Measurements from ENCODE around the gene NCKAP1. TPM values are rescaled to one million over a fixed set of nuclear protein-coding genes. Genes with fewer than 3 reads are reported as not detected.
"Not testable (repeated sequence)": the region's sequence is repeated elsewhere in the genome, so short reads cannot be mapped to it uniquely, and the experiment has no call there.

Gene NCKAP1
- total RNA-seq, 1 donor from 2014 or later = 3.7 TPM

DNA sequence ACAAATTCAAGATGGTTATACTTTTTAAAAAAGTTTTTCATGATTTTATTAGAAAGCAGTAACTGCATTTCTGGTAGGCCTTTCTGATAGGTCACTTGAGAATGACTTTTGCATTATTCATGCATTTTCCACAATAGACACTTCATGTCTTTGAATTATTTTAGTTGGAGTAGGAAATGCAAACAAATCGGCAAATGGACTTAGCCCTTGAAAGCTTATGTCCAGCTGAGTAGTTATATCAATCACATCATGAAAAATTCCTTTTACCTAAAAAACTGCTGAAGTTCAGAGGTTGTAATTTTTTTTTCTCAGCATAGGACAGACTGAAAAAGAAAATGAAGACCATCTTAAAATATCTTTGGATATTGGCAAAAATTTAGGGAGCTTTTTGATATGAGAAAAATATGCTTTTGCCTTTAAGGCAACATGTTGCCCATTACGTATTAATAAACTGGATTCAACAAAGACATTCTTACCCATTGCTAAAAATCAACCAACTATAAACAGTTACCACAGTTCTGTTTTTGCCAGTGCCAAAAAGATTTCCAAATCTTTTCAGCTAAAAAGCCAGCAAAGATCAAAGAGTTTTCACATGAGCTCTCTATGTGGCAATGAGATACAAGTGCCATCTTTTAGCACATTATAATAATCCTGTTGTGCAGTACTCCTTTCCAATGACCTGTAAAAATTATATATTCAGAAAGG is 126.3 kb downstream of the NCKAP1 start:
- intact Hi-C loops (cut with micrococcal nuclease) = no loop called here

DNA sequence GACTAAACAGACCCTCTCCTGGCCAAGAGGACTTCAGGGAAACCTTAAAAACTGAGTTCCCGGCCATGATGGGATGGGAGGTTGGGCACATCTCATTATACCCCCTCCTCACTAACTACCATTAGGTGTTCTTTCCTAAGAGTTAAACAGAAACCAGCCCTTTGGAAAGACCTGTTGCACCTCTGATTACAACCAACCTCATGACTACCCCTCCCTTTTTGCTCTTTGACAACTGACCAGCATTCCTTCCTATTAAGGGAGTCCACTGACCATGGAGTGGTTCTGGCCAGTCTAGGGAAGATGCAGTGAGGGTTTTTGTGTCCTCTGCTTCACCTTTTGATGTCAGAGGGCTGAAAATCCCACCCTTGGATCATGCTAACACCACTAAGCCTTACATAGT is 127.3 kb downstream of the NCKAP1 start:
- intact Hi-C loops (cut with micrococcal nuclease) = no loop called here

DNA sequence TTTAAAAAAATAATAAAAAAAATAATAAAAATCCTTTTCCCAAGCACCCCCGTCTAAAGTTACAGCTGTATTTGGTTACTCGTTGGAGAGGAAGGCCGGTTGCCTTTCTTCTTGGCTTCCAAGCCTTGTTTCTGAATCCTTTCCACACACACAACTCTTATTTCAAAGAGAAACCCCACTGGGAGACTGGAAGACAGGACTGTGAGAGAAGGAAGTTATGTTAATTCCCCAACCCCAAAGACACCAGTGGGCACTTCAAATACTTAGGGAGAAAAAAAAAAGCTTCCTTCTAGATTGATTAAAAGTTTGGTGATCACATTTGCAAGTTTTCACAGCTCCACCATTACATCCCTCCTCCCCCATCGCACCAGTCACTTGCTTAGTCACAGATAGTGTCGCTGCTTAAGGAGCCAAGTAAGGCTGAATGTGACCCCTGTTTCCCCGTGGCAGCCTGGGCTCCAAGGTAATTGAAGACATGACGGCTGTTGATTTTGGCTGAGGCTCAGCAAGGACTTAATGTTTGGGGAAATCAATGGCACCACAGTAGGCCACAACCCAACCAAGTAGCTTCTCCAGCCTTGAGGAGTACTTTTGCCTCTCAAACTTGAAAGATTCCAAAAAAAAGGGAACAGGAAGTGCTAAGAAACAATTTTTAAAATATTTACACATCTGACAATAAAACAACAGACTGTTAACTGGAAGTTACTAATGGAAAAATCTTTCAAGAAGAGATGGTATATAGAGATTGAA is 131.0 kb downstream of the NCKAP1 start:
- intact Hi-C loops (cut with micrococcal nuclease) = no loop called here

DNA sequence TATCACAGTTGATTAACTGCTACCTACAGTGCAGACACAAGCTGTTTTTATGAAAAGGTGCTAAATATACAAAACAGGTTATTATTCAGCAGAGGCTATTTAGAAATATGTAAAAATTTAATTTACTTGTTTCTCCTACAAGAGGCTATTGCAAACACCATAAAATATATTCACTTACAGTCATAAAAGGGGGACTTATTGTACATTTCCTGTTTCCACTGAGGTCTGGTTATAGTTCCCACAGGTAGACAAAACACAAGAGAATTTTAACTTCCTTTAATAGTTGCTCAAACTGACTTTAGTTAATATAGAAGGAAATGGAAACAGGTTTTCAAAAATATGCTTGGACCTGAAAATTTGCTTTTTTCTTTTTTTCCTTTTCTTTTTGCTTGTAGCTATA is 131.8 kb downstream of the NCKAP1 start:
- intact Hi-C loops (cut with micrococcal nuclease) = no loop called here

DNA sequence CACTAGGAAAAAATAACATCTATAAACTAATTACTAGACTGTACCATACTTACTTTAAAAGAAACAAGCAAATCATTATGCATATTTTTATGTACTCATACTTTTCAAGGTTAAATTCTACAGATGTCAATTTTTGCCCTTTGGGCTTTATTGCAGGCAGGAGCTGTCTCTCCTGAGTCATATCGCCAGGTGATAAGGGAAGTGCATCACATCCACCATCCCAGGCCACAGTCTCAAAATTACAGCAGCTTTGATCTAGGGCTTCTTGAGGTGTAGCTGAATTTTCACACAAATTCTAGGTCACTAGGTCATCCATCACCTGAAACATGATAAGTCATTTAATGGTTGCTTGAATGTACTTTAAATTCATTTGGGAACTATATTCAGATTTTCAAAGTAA is 133.4 kb downstream of the NCKAP1 start:
- intact Hi-C loops (cut with micrococcal nuclease) = no loop called here

DNA sequence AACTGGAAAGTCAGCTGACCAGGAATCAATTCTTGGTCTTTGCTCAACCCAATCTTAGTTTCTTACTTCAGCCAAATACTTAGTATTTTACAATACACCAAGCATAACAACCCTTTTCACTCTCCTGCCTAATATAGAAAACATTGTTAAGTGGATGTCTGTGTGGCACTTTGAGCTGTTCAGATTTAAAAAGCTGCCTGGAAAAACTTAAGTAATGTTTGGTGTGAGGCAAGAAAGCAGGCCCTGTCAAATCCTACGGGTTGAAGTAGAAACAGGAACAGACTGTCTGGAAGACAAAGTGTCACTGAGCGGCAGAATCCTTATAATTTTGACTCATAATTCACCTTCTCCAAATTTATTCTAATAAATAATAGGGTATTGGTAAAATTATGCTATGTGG is 134.7 kb downstream of the NCKAP1 start:
- intact Hi-C loops (cut with micrococcal nuclease) = no loop called here

DNA sequence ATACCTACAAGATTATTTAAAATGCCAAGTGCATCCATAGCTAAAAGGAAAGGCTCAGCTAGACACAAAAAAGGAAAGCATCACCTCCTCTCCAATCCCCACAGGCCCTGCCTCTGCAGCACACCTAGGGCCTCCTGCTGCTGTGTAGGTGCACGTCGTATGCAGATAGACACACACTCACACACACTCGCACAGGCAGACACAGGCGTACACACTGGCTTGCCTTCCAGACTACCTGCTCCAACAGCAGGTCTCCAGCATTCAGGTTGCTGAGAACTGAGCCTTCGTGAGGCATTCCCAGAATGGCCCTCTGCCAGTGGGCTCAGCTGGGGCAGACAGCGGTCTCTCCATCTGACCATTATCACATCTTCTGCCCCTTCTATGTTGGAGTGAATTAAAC is 136.5 kb downstream of the NCKAP1 start:
- intact Hi-C loops (cut with micrococcal nuclease) = no loop called here

DNA sequence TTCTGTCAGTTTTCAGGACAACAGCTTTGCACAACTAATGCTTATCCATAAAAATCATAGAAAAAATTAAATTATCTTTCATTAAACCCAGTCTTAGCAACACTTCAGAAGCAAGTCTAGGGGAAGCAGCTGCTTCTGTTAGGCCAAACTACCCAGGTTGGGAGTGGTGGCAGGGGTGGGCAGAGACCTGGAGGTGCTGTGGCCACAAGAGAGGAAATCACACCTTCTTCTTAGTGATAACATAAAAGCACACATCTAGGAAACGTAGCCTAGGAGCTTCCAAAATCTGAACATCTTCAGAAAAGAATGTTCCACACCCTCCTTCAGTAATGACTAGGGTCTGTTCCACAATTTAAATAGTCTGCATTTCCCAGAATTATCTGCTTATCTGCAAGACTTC is 139.5 kb downstream of the NCKAP1 start:
- intact Hi-C loops (cut with micrococcal nuclease) = no loop called here

DNA sequence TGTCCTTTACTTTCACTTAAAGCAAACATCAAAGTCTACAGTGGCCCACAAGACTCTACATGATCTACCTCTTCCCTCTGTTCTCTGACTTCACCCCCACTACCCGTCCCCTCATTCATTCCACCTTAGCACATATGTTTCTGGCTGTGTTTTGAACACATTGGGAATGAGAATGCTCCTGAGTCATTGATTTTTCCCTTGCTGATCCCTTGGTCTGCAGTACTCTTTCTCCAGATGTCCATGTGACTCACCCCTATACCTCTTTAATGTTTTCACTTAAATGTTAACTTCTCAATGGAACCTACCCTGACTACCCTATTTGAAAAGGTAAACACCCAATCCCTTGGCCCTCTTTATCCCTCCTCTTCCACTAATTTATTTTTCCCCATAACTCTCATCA is 141.1 kb downstream of the NCKAP1 start:
- intact Hi-C loops (cut with micrococcal nuclease) = no loop called here

DNA sequence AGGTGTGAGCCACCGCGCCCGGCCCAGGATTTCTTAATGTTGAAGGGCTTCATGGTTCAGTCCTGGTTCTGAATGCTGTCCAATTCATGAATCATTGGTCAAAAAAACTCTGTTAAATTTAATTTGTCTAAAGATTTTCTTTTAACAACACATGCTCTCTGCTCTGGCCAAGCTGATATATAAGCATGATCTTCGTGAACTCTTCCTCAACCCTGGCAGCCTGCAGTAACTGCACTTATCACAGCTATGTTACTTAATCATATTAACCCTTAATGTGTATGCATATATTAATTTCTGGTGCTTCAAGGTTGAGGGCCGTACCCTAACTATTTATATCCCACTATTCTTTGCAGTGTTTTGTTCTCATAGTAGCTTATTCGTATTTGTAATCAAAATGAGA is 142.5 kb downstream of the NCKAP1 start:
- intact Hi-C loops (cut with micrococcal nuclease) = no loop called here

DNA sequence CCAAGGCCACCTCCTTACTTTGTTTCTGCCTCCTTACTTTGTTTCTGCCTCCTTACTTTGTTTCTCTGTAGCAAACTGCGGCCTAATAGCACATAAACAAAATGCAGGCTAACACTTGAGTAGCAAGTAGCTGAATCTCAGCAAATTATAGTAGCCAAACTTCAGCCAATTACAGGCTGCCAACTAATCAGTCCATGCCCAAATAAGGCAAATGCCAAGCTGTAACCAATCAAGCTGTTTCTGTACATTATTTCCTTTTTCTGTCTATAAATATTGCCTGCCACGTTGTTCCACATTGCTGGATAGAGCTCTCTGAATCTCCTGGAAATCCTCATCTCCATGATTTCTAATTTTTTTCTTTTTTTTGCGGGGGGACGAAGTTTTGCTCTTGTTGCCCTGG is 143.1 kb downstream of the NCKAP1 start:
- intact Hi-C loops (cut with micrococcal nuclease) = no loop called here

DNA sequence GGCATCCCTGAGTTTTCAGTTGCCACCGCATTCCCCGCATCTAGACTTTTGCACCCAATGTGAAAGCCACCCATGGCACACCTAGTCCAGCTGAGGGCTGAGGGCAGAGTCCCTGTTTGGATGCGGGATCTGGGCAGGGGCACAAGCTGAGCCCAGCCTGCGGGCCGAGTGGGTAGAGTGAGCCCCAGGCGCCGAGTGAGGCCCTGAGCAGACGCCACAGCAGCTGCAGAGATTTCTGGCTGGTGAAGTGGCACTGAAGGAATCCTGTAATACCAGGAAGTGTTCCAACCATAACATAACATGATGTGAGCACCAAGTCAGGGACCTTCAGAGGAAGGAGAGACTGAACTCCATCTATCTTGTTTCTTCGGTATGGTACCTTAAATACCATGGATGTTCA is 144.1 kb downstream of the NCKAP1 start:
- intact Hi-C loops (cut with micrococcal nuclease) = no loop called here

DNA sequence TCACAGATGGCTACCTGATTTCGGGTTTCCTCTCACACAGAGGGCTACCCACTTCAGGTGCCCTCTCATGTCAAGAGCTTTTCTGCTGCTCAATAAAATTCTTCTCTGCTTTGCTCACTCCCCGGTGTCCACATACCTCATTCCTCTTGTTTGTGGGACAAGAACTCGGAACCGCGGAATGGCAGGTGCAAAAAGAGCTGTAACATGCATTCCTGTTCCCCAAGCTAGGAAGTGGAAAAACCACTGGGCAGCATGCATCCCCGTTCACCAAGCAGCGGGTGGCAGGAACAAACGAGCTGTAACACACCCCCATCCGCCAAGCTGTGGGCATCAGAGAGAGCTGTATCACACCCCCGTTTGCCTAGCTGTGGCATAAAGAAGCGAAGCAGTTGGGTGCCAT is 144.6 kb downstream of the NCKAP1 start:
- intact Hi-C loops (cut with micrococcal nuclease) = no loop called here

DNA sequence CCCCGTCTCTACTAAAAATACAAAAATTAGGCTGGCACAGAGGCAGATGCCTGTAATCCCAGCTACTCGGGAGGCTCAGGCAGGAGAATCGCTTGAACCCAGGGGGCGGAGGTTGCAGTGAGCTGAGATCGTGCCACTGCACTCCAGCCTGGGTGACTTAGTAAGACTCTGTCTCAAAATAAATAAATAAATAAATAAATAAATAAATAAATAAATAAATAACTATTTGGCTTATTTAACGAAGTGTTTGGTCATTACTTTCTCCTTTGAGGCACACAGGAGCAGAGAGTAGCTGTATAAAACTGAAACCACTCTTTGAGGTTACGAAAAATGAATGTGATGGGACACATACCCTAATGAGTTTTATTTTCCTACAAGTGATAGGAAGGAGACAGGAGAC is 145.2 kb downstream of the NCKAP1 start:
- intact Hi-C loops (cut with micrococcal nuclease) = not testable (repeated sequence)

DNA sequence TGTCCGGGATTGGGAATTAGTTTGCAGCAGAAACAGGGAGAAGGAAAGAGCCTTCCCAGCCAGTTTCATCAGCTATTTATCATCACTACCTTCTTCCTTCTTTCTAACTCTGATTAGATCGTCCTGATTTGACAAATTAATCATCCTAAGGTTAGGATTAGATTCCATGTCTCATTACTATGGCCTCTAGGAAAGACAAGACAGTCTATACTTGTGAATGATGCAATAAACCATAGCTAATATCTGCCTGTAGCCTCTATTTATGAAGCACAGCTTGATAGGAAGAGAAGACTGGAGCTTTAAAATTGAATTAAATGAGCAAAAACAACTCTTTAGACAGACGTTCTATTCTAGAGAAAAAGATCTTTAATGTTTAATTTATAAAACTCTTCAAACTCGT is 146.6 kb downstream of the NCKAP1 start:
- intact Hi-C loops (cut with micrococcal nuclease) = no loop called here

DNA sequence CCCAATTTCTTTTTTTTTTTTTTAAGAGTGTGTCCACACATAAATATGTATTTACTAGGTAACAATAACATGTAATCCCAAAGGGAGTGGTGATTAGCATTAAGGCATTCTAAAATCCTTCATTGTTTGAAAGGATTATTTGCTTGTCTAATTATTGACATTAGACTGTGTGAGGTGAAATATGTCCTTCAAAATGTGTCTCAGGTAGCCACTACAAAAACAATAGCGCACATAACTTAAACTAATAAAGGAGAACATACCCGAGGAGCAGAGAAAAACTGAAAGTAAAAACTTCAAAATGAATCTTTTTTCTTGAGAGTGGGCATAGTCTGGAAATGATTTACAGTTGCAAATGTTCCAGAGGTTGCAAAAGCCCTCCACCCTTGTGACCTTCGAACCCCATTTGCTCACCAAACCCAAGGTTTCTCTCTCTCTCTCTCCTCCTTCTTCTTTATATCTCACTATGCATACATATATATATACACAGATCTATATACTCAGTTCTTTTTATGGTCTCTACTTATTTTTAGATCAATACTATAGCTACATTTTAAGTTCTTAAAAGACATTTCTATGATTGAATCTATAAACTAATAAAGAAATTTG is 147.4 kb downstream of the NCKAP1 start:
- intact Hi-C loops (cut with micrococcal nuclease) = no loop called here

DNA sequence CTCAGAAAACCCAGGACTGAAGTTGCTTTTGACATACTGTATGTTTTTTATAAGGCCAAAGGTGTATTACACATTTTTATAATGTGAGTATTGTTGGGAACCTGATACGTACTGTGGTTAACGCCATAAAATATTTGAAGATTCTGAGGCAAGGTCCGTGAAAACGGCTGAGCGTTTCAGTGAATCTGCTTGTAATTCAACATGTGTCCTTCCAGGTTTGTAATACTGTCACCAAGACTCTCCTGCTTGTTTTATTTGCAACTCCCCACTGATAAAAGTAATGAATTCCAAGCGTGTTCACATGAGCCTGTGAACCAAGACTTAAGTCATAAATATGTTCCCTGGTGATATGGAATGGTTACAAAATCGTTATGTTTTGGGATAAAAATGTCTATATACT is 148.0 kb downstream of the NCKAP1 start:
- intact Hi-C loops (cut with micrococcal nuclease) = no loop called here

DNA sequence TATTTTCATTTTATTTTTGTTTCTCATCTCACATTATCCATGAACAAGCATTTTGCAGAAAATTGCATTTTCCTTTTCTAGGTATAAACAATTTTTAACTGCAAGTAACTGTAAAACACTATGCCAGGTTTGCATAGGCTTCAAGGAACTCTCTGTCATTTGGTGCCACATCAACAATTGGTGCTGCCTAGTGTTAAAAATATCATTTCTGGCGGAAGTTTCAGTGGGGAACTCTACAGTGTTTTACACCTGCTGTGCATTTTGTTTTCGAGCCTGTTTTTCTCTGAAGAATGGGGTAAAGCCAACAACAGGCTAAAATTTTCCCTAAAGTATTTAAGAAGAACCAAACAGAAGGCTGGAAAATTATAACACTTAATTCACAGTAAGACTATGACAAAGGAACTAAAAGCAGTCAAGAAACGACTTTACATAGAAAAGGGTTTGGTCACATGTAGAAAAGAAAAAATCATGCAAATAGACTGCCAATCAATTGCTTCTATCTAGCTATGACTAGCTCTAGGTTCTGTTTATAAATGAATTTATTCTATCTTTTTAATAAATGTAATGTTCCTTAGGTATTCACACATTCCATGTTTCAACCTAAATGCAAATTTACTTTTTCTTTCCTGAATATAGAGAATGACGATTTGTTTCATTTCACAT is 150.4 kb downstream of the NCKAP1 start:
- intact Hi-C loops (cut with micrococcal nuclease) = no loop called here

DNA sequence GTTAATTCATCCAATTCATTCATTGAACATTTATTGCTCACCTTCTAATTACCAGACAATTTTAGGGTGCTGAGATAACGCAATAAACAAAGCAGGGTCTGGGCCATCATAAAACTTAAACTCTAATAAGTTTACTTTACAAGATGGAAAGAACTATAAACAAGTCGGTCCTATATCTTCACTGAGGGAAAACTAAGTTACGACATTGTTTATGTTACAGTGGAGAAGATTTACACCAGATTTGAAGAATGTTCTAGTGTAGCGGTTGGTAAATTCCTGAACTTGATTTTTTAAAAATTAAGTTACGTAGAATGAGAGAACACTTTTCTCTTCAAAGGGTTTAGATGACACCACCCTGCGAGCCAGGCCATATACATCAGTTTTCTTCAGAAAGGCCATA is 151.2 kb downstream of the NCKAP1 start:
- intact Hi-C loops (cut with micrococcal nuclease) = no loop called here

DNA sequence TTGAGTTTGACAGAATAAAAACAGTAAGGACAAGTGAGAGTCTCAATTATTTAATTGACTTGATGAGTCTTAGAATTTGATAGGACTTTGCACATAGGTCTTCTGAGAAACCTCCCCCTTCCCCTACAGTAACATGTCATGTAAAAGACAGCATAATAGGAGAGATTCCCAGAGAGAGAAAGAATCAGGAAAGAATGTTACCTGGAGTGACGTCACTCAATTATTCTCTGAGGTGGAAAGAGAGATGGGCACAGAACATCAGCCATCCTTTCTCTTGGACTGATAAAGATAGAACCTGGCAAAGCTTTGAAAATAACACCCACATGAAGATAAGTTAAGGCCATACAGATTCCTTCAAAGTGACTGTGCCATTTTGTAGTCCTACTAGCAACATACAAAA is 152.5 kb downstream of the NCKAP1 start:
- intact Hi-C loops (cut with micrococcal nuclease) = no loop called here

DNA sequence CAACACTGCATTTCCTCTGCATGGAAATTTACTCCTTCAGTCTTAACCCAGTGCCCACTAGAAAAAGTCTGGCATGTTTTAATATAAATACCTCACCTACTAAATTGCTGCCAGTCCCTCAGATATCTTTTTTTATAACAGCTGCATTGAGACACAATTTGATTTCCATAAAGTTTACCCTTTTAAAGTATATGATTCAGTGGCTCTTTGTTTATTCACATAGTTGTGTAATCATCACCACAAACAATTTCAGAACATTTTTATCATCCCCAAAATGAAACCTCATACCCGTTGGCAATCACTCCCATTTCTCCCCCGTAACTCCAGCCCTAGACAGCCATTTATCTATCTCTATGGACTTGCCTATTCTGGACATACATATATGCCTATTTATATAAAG is 154.8 kb downstream of the NCKAP1 start:
- intact Hi-C loops (cut with micrococcal nuclease) = no loop called here

DNA sequence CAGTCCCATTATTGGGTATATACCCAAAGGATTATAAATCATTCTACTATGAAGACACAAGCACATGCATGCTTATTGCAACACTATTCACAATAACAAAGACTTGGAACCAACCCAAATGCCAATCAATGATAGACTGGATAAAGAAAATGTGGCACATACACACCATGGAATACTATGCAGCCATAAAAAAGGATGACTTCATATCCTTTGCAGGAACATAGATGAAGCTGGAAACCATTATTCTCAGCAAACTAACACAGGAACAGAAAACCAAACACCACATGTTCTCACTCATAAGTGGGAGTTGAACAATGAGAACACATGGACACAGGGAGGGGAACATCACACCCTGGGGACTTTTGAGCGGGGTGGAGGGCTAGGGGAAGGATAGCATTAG is 158.2 kb downstream of the NCKAP1 start:
- intact Hi-C loops (cut with micrococcal nuclease) = not testable (repeated sequence)

Data from T-helper 1 cell treated with Interleukin-12 subunit alpha and Interleukin-12 subunit beta and Interleukin-4 antibody, amounts not matched to agents 30 ng/mL and 1 ng/mL, for 36 hours (primary cell).